Thyroid gland (tissue), 4 donors: ENCODE results near the gene SLC35B2. TPM values are rescaled to one million over a fixed set of nuclear protein-coding genes. Genes with fewer than 3 reads are reported as not detected.

Experiments
- DNase-seq, 2 donors: peaks; one replicate each; pipeline ENCODE4 v3.0.0-alpha.2; 2019
- H3K27ac ChIP-seq, 3 donors: fragments of 200-600 bp; sonication (generic); 1 replicate in 2 of 3; 2 replicates in 1 of 3; pipeline ENCODE4 v1.5.1; 2016 to 2019; ENCODE audit warnings: mild to moderate bottlenecking in 1 of 3, moderate library complexity in 1 of 3
- H3K27me3 ChIP-seq: fragments of 200-600 bp; sonication (generic); one replicate; pipeline ENCODE4 v1.5.1; 2019
- H3K36me3 ChIP-seq, 2 donors: fragments of 200-600 bp; sonication (generic); one replicate each; pipeline ENCODE4 v1.5.1; 2016 to 2019
- H3K4me1 ChIP-seq, 2 donors: fragments of 200-600 bp; sonication (generic); one replicate each; pipeline ENCODE4 v1.5.1; 2017 to 2019
- H3K4me3 ChIP-seq, 3 donors: fragments of 200-600 bp; sonication (generic); replicated peaks in 1 of 3; 1 replicate in 2 of 3; 2 replicates in 1 of 3; pipeline ENCODE4 v1.5.1; 2016; ENCODE audit warnings: mild to moderate bottlenecking in 1 of 3
- H3K9me3 ChIP-seq: fragments of 200-600 bp; sonication (generic); one replicate; pipeline ENCODE4 v1.5.1; 2017
- CTCF ChIP-seq, 6 experiments: fragments of 200-600 bp in 3 of 6; fragments of 450-650 bp in 3 of 6; sonication (generic) in 3 of 6; IDR thresholded peaks; one replicate each; pipeline ENCODE4 v1.5.1; 2016 to 2019; ENCODE audit warnings: antibody characterized with exemption in 6 of 6, mild to moderate bottlenecking in 2 of 6, inconsistent platforms in 1 of 6, moderate library complexity in 1 of 6
- POLR2A ChIP-seq, 2 donors: fragments of 450-650 bp; IDR thresholded peaks; one replicate each; pipeline ENCODE4 v1.6.1; 2017; ENCODE audit warnings: antibody characterized with exemption in 2 of 2, mild to moderate bottlenecking in 2 of 2, moderate library complexity in 1 of 2
- WGBS, 2 donors: methylation state at CpG; one replicate each; pipeline ENCODE4 v1.1.5; 2017; 5-methylcytosine and 5-hydroxymethylcytosine counted together
- intact Hi-C: fragments of 100-400 bp; cut with DNase I; formaldehyde crosslinking; loops from one replicate; pipeline ENCODE4 v1.15.1; 2023
- total RNA-seq, 4 donors: library from RNA; depleted of rRNA; stranded (reverse); fragments of >200 nt; gene quantifications; one replicate each; pipeline ENCODE4 v1.2.3, GENCODE V29; 2016

Gene SLC35B2
- total RNA-seq, 4 donors from 2014 or later, result 28.5 to 46.5 (median 41.8) TPM

DNA sequence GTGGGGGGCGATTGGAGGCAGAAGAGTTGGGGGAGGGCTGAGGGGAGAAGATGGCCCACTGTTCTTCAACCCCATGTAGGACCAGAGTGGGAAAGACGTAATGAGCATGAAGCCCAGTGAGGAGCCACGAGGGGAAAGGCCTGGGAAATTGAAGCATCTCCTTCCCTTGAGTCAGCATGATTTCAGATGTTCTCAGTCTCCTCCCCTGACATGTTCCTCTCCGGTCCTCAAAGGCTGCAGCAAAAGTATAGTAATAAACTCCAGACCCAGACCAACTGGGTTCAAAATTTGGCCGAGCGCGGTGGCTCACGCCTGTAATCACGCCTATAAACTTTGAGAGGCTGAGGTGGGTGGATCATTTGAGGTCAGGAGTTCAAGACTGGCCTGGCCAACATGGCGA is 9.9 kb upstream of the SLC35B2 start:
- Histone ChIP-seq H3K9me3 (no peaks in the 10 kb centered on the region), H3K4me1 (peaks cover 27 to 32% of the 10 kb centered on the region in 2 donors), H3K36me3 (no peaks in the 10 kb centered on the region), H3K27ac (no peak overlapping the region), H3K27me3 (no peaks in the 10 kb centered on the region), H3K4me3 (no peak overlapping the region)
- TF ChIP-seq POLR2A (IDR thresholded peaks at IDR 0.05), result no peak
- no peak for TF ChIP-seq CTCF (IDR thresholded peaks at IDR 0.05)
- intact Hi-C loops, result loop anchor here (5.0 kb wide), 1 partner anchor 115 kb away; no protein-coding TSS in a partner anchor
- WGBS, 2 donors, result 74% methylated on average over 10 of the region's 10 CpGs
- no peak for DNase-seq

- no peaks in the 10 kb centered on the region for H3K36me3 ChIP-seq
- WGBS, 2 donors, result 79 to 81% methylated on average over 3 of the region's 3 CpGs
- TF ChIP-seq CTCF (IDR thresholded peaks at IDR 0.05) (no peak), POLR2A (IDR thresholded peaks at IDR 0.05) (no peak)
- no peak overlapping the region for H3K4me3 ChIP-seq
- H3K27me3 ChIP-seq, result no peaks in the 10 kb centered on the region
- no peak overlapping the region for H3K27ac ChIP-seq
- peaks cover 27 to 34% of the 10 kb centered on the region in 2 donors for H3K4me1 ChIP-seq
- intact Hi-C loops, result loop anchor here (5.0 kb wide), 1 partner anchor 116 kb away; no protein-coding TSS in a partner anchor
- DNase-seq, result no peak
- no peaks in the 10 kb centered on the region for H3K9me3 ChIP-seq
Observed at GRCh38 chr6:44266347-44266746, 9.0 kb upstream of the SLC35B2 start.

DNA sequence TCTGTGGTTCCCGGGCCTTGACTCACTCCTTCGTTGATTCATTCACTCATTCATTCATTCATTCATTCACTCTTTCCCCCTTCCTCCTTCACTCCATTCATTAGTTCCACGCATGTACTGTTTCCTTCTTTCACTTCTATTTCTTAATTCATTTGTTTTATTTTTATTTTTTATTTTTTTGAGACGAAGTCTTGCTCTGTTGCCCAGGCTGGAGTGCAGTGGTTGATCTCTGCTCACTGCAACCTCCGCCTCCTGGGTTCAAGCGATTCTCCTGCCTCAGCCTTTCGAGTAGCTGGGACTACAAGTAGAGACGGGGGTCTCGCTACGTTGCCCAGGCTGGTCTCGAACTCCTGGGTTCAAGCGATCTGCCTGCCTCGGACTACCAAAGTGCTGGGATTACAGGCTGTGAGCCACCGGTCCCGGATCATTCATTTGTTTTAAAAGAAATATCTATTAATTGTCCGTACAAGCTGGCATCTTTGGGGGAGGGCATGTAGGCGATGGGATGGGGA is 8.4 kb upstream of the SLC35B2 start:
- TF ChIP-seq POLR2A (IDR thresholded peaks at IDR 0.05) (no peak), CTCF (IDR thresholded peaks at IDR 0.05) (no peak)
- WGBS, 2 donors, result 64 to 67% methylated on average over 17 of the region's 17 CpGs
- Histone ChIP-seq H3K36me3 (no peaks in the 10 kb centered on the region), H3K4me3 (peak overlapping the region in 1 of 3 donors; percentile 83), H3K27me3 (no peaks in the 10 kb centered on the region), H3K27ac (peak overlapping the region in 1 of 3 donors; percentile 81), H3K4me1 (peaks cover 27 to 34% of the 10 kb centered on the region in 2 donors), H3K9me3 (no peaks in the 10 kb centered on the region)
- DNase-seq, result no peak
- intact Hi-C loops, result loop anchor here (5.0 kb wide), 1 partner anchor 117 kb away; no protein-coding TSS in a partner anchor

DNA sequence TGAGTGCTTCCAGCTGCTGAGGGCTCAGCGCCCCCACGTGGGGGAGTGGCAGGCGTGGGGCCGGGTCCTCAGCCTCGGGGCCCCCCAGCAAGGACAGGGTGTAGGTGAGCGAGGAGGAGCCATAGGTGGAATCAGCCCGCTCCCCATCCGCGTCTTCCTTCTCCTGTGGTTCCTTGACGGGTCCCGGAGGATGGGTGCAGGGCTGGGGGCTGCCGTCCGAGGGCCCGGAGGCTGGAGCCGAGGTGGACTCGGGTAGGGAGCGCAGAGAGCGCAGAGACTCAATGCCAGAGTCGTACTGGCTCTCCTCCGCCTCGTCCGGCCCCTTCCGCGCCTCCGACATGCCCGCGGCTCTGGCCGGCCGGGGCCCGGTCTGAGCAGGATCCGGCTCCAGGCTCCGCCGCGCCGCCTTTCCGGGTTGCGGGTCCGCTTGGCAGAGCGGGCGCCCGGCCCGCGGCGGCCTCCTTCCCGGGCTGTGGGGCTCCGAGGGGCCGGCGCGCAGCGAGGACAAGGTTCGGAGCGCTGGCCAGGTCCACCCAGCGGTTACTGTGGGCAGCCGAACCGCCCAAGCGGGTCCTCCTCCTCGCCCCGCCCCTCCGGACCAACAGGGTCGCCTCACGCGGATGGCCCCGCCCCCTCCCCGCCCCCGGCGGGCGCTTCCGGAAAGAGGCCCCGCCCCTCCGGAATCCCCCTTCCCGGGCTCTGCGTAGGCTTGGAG is 7.8 kb upstream of the SLC35B2 start, which contains the start of gene NFKBIE:
NFKBIE (minus strand) TSS at position 545 of the 715 bp plus-strand sequence; CDS start at position 340, 205 bp downstream.
- no peaks in the 10 kb centered on the region for H3K9me3 ChIP-seq

More for the DNA sequence above, 7.8 kb upstream of the SLC35B2 start, which contains the start of gene NFKBIE:
- Histone ChIP-seq H3K36me3 (peaks cover 0 to under 1% of the 10 kb centered on the region in 2 donors), H3K27ac (peak within 1 kb of the TSS; percentile 60 to 90 (median 81)), H3K4me1 (peaks cover 27 to 30% of the 10 kb centered on the region in 2 donors), H3K27me3 (no peaks in the 10 kb centered on the region), H3K4me3 (peak within 1 kb of the TSS; percentile 77 to 83 (median 82))
- WGBS, 2 donors, result 0% methylated on average over 4 to 8 of the region's 72 CpGs
- DNase-seq, result peak; percentile 98 to 99
- peak in 3 of 6 experiments; percentile 20 to 25 (median 21) for TF ChIP-seq CTCF (IDR thresholded peaks at IDR 0.05)
- TF ChIP-seq POLR2A (IDR thresholded peaks at IDR 0.05), result peak; percentile 76 to 91
- intact Hi-C loops, result loop anchor here (5.0 kb wide), 1 partner anchor 117 kb away; no protein-coding TSS in a partner anchor
